Endothelial cell of umbilical vein (primary cell): ENCODE measurements around the gene MTAP. TPM values are rescaled to one million over a fixed set of nuclear protein-coding genes. Genes with fewer than 3 reads are reported as not detected.

Experiments
- BruUV-seq: library from RNA; stranded (reverse); fragments of 400-500 nt; replicated peaks from 2 replicates; lab custom pipeline; 2021; lab: Mats Ljungman, UMichigan
- CTCF ChIA-PET: fragments of 300-600, 350-600 bp; sonication (Branson Sonifier 250); formaldehyde crosslinking; loops from one replicate; lab custom pipeline; 2021; ENCODE audit warnings: antibody characterized with exemption, inconsistent platforms; lab: Charles Lee
- POLR2A ChIA-PET: fragments of 300-600, 350-600 bp; sonication (Branson Sonifier 250); formaldehyde crosslinking; loops from one replicate; lab custom pipeline; 2021; ENCODE audit warnings: antibody characterized with exemption, inconsistent platforms; lab: Charles Lee
- DNase-seq: peaks from one replicate; pipeline ENCODE4 v3.0.0-alpha.2; 2011; ENCODE audit warnings: low read depth, low spot score
- FAIRE-seq: peaks from 2 replicates; lab custom pipeline; 2011; peaks lifted over from hg19 to GRCh38; lab: Jason Lieb, UNC
- H2AFZ ChIP-seq: 2 replicates; pipeline ENCODE4 v1.6.0; 2012; ENCODE audit warnings: low read depth, low read length, control low read depth, inconsistent platforms
- H3K27ac ChIP-seq: 2 replicates; pipeline ENCODE4 v1.5.1; 2011; ENCODE audit warnings: low read depth, mild to moderate bottlenecking, control low read depth, low read length, moderate library complexity; ENCODE audit not compliant: insufficient read depth
- H3K27me3 ChIP-seq, 2 experiments: 2 replicates each; pipeline versions ENCODE4 v1.6.0 to v1.6.1; 2011; ENCODE audit warnings: low read length in 2 of 2, mixed read lengths in 1 of 2; ENCODE audit not compliant: control insufficient read depth in 2 of 2, insufficient read depth in 2 of 2
- H3K36me3 ChIP-seq, 2 experiments: 2 replicates in 1 of 2; 3 replicates in 1 of 2; pipeline ENCODE4 v1.5.1; 2011; ENCODE audit warnings: low read length in 2 of 2, mild to moderate bottlenecking in 1 of 2, moderate library complexity in 1 of 2; ENCODE audit not compliant: control insufficient read depth in 2 of 2, insufficient read depth in 2 of 2; ENCODE audit errors: extremely low read depth in 1 of 2
- H3K4me1 ChIP-seq: 3 replicates; pipeline ENCODE4 v1.5.1; 2011; ENCODE audit warnings: mild to moderate bottlenecking, low read length; ENCODE audit not compliant: control insufficient read depth, insufficient read depth; ENCODE audit errors: extremely low read depth
- H3K4me2 ChIP-seq: 2 replicates; pipeline ENCODE4 v1.6.1; 2011; ENCODE audit warnings: low read length, control low read depth, mixed read lengths; ENCODE audit not compliant: insufficient read depth
- H3K4me3 ChIP-seq, 3 experiments: fragments of 200-600 bp in 1 of 3; sonication (generic), shearing (Covaris generic) in 1 of 3; replicated peaks in 1 of 3; 2 replicates each; pipeline ENCODE4 v1.5.1; 2011 to 2016; ENCODE audit warnings: control low read depth in 3 of 3, low read length in 3 of 3, mild to moderate bottlenecking in 2 of 3, inconsistent platforms in 1 of 3, low read depth in 1 of 3, moderate library complexity in 1 of 3; ENCODE audit not compliant: insufficient read depth in 1 of 3
- H3K79me2 ChIP-seq: 2 replicates; pipeline ENCODE4 v1.6.0; 2012; ENCODE audit warnings: low read length, inconsistent platforms; ENCODE audit not compliant: control insufficient read depth, insufficient read depth
- H3K9ac ChIP-seq: replicated peaks from 2 replicates; pipeline ENCODE3; 2011; ENCODE audit warnings: low read length, control low read depth; ENCODE audit not compliant: insufficient read depth; ENCODE audit errors: extremely low read depth
- H3K9me1 ChIP-seq: replicated peaks from 3 replicates; pipeline ENCODE4 v1.6.0; 2011; ENCODE audit warnings: mild to moderate bottlenecking, low read length; ENCODE audit not compliant: control insufficient read depth, insufficient read depth; ENCODE audit errors: extremely low read depth
- H3K9me3 ChIP-seq: replicated peaks from 2 replicates; pipeline ENCODE4 v1.5.1; 2012; ENCODE audit warnings: low read length, inconsistent platforms; ENCODE audit not compliant: control insufficient read depth, insufficient read depth
- H4K20me1 ChIP-seq: replicated peaks from 2 replicates; pipeline ENCODE3; 2011; ENCODE audit warnings: mild to moderate bottlenecking, low read length; ENCODE audit not compliant: control insufficient read depth, insufficient read depth; ENCODE audit errors: extremely low read depth
- CTCF ChIP-seq, 2 donors: IDR thresholded peaks; 1 replicate in 1 of 2; 2 replicates in 1 of 2; pipeline ENCODE4 v1.5.1; 2011; ENCODE audit warnings: low read length in 2 of 2, mild to moderate bottlenecking in 2 of 2, moderate library complexity in 2 of 2, control low read depth in 1 of 2, inconsistent platforms in 1 of 2, low read depth in 1 of 2; ENCODE audit not compliant: insufficient read depth in 1 of 2; ENCODE audit errors: extremely low read depth in 1 of 2
- EZH2 ChIP-seq: IDR thresholded peaks from 2 replicates; pipeline ENCODE4 v1.6.1; 2012; ENCODE audit warnings: borderline replicate concordance, low read depth, mild to moderate bottlenecking, moderate library complexity, low read length, inconsistent platforms; ENCODE audit not compliant: severe bottlenecking
- FOS ChIP-seq: IDR thresholded peaks from 2 replicates; pipeline ENCODE4 v1.6.1; 2011; ENCODE audit warnings: mild to moderate bottlenecking, low read length, moderate library complexity, borderline replicate concordance; ENCODE audit not compliant: insufficient read depth
- POLR2A ChIP-seq: IDR thresholded peaks from 2 replicates; pipeline ENCODE4 v1.6.1; 2012; ENCODE audit warnings: low read depth, mild to moderate bottlenecking, control low read depth, low read length
- dilution Hi-C: fragments of 300-500 bp; cut with MboI; formaldehyde crosslinking; loops from one replicate; pipeline ENCODE4 v1.15.0; 2019; ENCODE audit warnings: low sequenced_read_pairs; ENCODE audit not compliant: extremely low pct_ligation_motif_present
- intact Hi-C: fragments of 100-400 bp; cut with micrococcal nuclease; formaldehyde crosslinking; loops from one replicate; pipeline ENCODE4 v1.10.0; 2022
- polyA plus RNA-seq, 4 experiments: library from polyadenylated mRNA; depleted of rRNA in 3 of 4; stranded (reverse) in 3 of 4; unstranded in 1 of 4; fragments of >200 nt; gene quantifications; 2 replicates each; pipeline versions ENCODE4 v1.2.1 to v1.2.3, GENCODE V29; 2011 to 2012; ENCODE audit warnings: missing spikeins in 1 of 4
- total RNA-seq: library from RNA; stranded (reverse); gene quantifications from 2 replicates; pipeline ENCODE4 v1.2.3, GENCODE V29; 2021

The MTAP gene
- total and polyA plus RNA-seq, 2 donors (not counting 3 experiments of a cell fraction or from before 2014, with no cell fraction given), result 11.3 to 55.1 TPM

DNA sequence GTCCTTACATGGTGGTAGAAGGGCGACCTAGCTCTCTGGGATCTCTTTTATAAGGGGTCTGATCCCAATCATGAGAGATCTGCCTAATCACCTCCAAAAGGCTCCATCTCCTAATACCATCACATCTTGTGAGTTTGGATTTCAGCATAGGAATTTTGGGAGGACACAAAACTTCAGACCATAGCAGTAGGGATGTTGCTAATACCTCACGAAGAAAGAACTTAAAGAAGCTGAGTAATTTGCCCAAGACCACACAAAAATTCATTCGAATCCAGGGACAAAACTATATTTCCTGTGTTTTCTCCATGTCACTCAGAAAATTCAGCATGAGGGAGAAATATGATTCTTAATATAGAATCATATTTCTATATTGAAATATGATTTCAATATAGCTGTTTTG, 32.7 kb downstream of the MTAP start:
- Histone ChIP-seq H3K36me3 (peaks cover 0 to 3% of the 10 kb centered on the region in 2 experiments), H3K4me1 (peaks cover 46% of the 10 kb centered on the region), H3K9me1 (no peaks in the 10 kb centered on the region), H3K27me3 (no peaks in the 10 kb centered on the region), H2AFZ (no peak overlapping the region), H3K79me2 (peaks cover 3% of the 10 kb centered on the region), H3K9me3 (no peaks in the 10 kb centered on the region), H3K9ac (no peak overlapping the region), H3K4me3 (no peak overlapping the region), H3K27ac (peak overlapping the region; percentile 95), H3K4me2 (no peak overlapping the region), H4K20me1 (no peaks in the 10 kb centered on the region)
- no peak for TF ChIP-seq FOS
- TF ChIP-seq CTCF (IDR thresholded peaks at IDR 0.05; ENCODE audit: extremely low read depth in 1 of 2, insufficient read depth in 1 of 2, low read depth in 1 of 2, low read length in 2 of 2), result no peak
- no peak for TF ChIP-seq POLR2A
- no peak for TF ChIP-seq EZH2
- no peak for FAIRE-seq
- ChIA-PET POLR2A (no interaction called here), CTCF (interaction anchor here (1.2 to 2.9 kb wide), 4 partner anchors 18 to 173 kb away, joined by 4 to 18 read pairs (median 8); partner anchors contain the start of gene CDKN2B)
- BruUV-seq, result no TSS peak
- DNase-seq, result no peak
- intact Hi-C loops, result no loop called here
- dilution Hi-C loops, result no loop called here
